Heart right ventricle (tissue), 16 donors: ENCODE data around the gene ANP32B. TPM values are rescaled to one million over a fixed set of nuclear protein-coding genes. Genes with fewer than 3 reads are reported as not detected.
A peak's percentile ranks its signal among the peaks of the same experiment; 100 is the strongest.

Source experiments
- ATAC-seq, 8 donors: fragments of 200-7000 bp; cut with Tn5 transposase; one replicate each; pipeline ENCODE4 v1.9.1; 2020; ENCODE audit warnings: mild to moderate bottlenecking in 8 of 8, moderate library complexity in 8 of 8, moderate number of reproducible peaks in 1 of 8
- DNase-seq, 2 donors: peaks; one replicate each; pipeline ENCODE4 v3.0.0-alpha.2; 2020
- H3K27ac ChIP-seq, 10 donors: fragments of 200-600 bp; sonication (generic) in 2 of 10; one replicate each; pipeline versions ENCODE4 v1.5.0 to v1.8.0; 2020 to 2022; ENCODE audit warnings: mild to moderate bottlenecking in 3 of 10
- H3K27me3 ChIP-seq, 7 donors: fragments of 200-600 bp; one replicate each; pipeline ENCODE4 v1.8.0; 2021 to 2022; ENCODE audit warnings: mild to moderate bottlenecking in 2 of 7
- H3K36me3 ChIP-seq, 9 donors: fragments of 200-600 bp; sonication (generic) in 1 of 9; one replicate each; pipeline versions ENCODE4 v1.5.0 to v1.8.0; 2020 to 2022; ENCODE audit warnings: mild to moderate bottlenecking in 2 of 9
- H3K4me1 ChIP-seq, 9 donors: fragments of 200-600 bp; sonication (generic) in 1 of 9; one replicate each; pipeline versions ENCODE4 v1.5.0 to v1.8.0; 2020 to 2022; ENCODE audit warnings: mild to moderate bottlenecking in 4 of 9
- H3K4me3 ChIP-seq, 10 donors: fragments of 200-600 bp; sonication (generic) in 2 of 10; one replicate each; pipeline versions ENCODE4 v1.5.0 to v1.8.0; 2020 to 2022; ENCODE audit warnings: mild to moderate bottlenecking in 7 of 10, moderate library complexity in 2 of 10
- H3K9me3 ChIP-seq, 11 donors: fragments of 200-600 bp in 10 of 11; sonication (generic) in 2 of 11; one replicate each; pipeline versions ENCODE4 v1.5.0 to v1.8.0; 2013 to 2022; ENCODE audit warnings: mild to moderate bottlenecking in 2 of 11, control low read depth in 1 of 11, moderate library complexity in 1 of 11
- CTCF ChIP-seq, 9 donors: fragments of 200-600 bp; sonication (generic) in 2 of 9; IDR thresholded peaks; one replicate each; pipeline versions ENCODE4 v1.5.0 to v1.8.0; 2021 to 2022; ENCODE audit warnings: antibody characterized with exemption in 9 of 9, mild to moderate bottlenecking in 5 of 9, moderate library complexity in 1 of 9
- WGBS, 2 donors: extraction: QIAGEN DNeasy Blood & Tissue Kit; methylation state at CpG; one replicate each; pipeline ENCODE4 v1.1.7; 2013; ENCODE audit warnings: inconsistent platforms in 1 of 2; 5-methylcytosine and 5-hydroxymethylcytosine counted together
- intact Hi-C, 10 donors: fragments of 100-400 bp; cut with DNase I; formaldehyde crosslinking; loops; one replicate each; pipeline versions ENCODE4 v1.11.1 to v1.14.2; 2022
- polyA plus RNA-seq, 2 donors: library from polyadenylated mRNA; stranded (reverse); fragments of 200-250 nt; gene quantifications; one replicate each; pipeline ENCODE4 v1.2.3, GENCODE V29; 2013
- total RNA-seq, 10 donors: library from RNA; stranded (reverse); fragmentation: NEBNext Ultra II Directional in 3 of 10; extraction: Animal tissue kit (Norgen Biotek cat#: 25700) in 3 of 10; gene quantifications; one replicate each; pipeline versions ENCODE4 v1.2.1 to v1.2.4, GENCODE V29; 2021 to 2023
- donor health status: Arrhythmogenic right ventricular cardiomyopathy.
- donor health status: ischemic (EF 13 %, LVEDD 7.1; RV severe dilation, severe dysfunction).
- donor health status: healthy with polysubstance abuse.
- donor health status: DM: no; HTN: yes; CAD: no.
- donor health status: DM: no; HTN: no; CAD: no.
- donor health status: ischemic (EF 25% LVEDD 6.9; RV normal size, moderate dysfunction).
- donor health status: ischemic (EF 25% LVEDD 5.7; RV mildly dilated, moderate dysfunction).
- donor health status: healthy.
- donor health status: DM: yes; HTN: yes; CAD: no.
- donor health status: Ischemic cardiomyopathy.
- donor health status: ischemic (EF 35%, LVEDD 5.7; RV mildly dilated, moderate dysfunction).
- donor health status: nonischemic (EF 11% LVEDD 7.7; RV severe dilation, severe dysfunction).
- donor health status: DM: yes; HTN: yes; CAD: no.
- donor health status: PGD.
- donor health status: ischemic (EF 29% LVEDD 5.4; RV normal size, mild dysfunction).
- donor health status: nonischemic (EF 23%, LVEDD 6.1; RV moderate dilation, normal function).

ANP32B gene
- total and polyA plus RNA-seq, 12 donors, result 48.2 to 69.3 (median 61.2) TPM

GRCh38 chr9:98031169-98031568 lies 48.0 kb downstream of the ANP32B start:
- Histone ChIP-seq H3K9me3 (no peaks in the 10 kb centered on the region), H3K4me1 (peaks cover 0 to 11% (median 6%) of the 10 kb centered on the region in 9 donors), H3K36me3 (no peaks in the 10 kb centered on the region), H3K27me3 (no peaks in the 10 kb centered on the region), H3K27ac (no peak overlapping the region), H3K4me3 (no peak overlapping the region)
- ATAC-seq (no peak), DNase-seq (no peak)
- TF ChIP-seq CTCF (IDR thresholded peaks at IDR 0.05), result no peak
- intact Hi-C loops, result loop anchor here in 6 of 10 donors (5.0 to 10.0 kb wide), 6 partner anchors 46 to 316 kb away; partner anchors contain the start of genes ANP32B (in 3 of the 6), TBC1D2 (in 1 of the 6) and TRMO (in 1 of the 6)

GRCh38 chr9:98031935-98032334 lies 48.8 kb downstream of the ANP32B start:
- 82 to 97% methylated on average over 1 of the region's 1 CpG for WGBS, 2 donors
- Histone ChIP-seq H3K9me3 (no peaks in the 10 kb centered on the region), H3K27me3 (no peaks in the 10 kb centered on the region), H3K4me3 (no peak overlapping the region), H3K4me1 (peaks cover 0 to 12% (median 6%) of the 10 kb centered on the region in 9 donors), H3K36me3 (no peaks in the 10 kb centered on the region), H3K27ac (no peak overlapping the region)
- intact Hi-C loops, result loop anchor here in 6 of 10 donors (5.0 to 10.0 kb wide), 6 partner anchors 47 to 317 kb away; partner anchors contain the start of genes ANP32B (in 3 of the 6), TBC1D2 (in 1 of the 6) and TRMO (in 1 of the 6)
- ATAC-seq, result no peak
- no peak for DNase-seq
- no peak for TF ChIP-seq CTCF (IDR thresholded peaks at IDR 0.05)

- peaks cover 0 to 22% (median 15%) of the 10 kb centered on the region in 9 donors for H3K4me1 ChIP-seq
- TF ChIP-seq CTCF (IDR thresholded peaks at IDR 0.05), result peak; percentile 69 to 92 (median 89)
- no peaks in the 10 kb centered on the region for H3K9me3 ChIP-seq
- H3K27me3 ChIP-seq, result no peaks in the 10 kb centered on the region
- peak overlapping the region in 3 of 10 donors; percentile 7 to 22 (median 22) for H3K4me3 ChIP-seq
- 39 to 42% methylated on average over 20 of the region's 20 CpGs for whole genome bisulfite sequencing, 2 donors
- intact Hi-C loops, result loop anchor here in 9 of 10 donors (1.0 to 10.0 kb wide), 12 partner anchors 48 to 320 kb away; partner anchors contain the start of genes ANP32B (in 7 of the 9), TRMO (in 5 of the 9) and TBC1D2 (in 1 of the 9)
- H3K36me3 ChIP-seq, result no peaks in the 10 kb centered on the region
- DNase-seq, result peak; percentile 75 to 88
- H3K27ac ChIP-seq, result no peak overlapping the region
- ATAC-seq, result peak; percentile 80 to 92 (median 86)
Measured at GRCh38 chr9:98034593-98035546, 51.7 kb downstream of the ANP32B start.

- H3K4me3 ChIP-seq, result no peak overlapping the region
- H3K9me3 ChIP-seq, result no peaks in the 10 kb centered on the region
- DNase-seq, result peak; percentile 41 to 48
- peaks cover 0 to 22% (median 15%) of the 10 kb centered on the region in 9 donors for H3K4me1 ChIP-seq
- peak; percentile 82 to 95 (median 90) for ATAC-seq
- H3K36me3 ChIP-seq, result no peaks in the 10 kb centered on the region
- intact Hi-C loops, result loop anchor here in 7 of 10 donors (5.0 to 10.0 kb wide), 6 partner anchors 53 to 323 kb away; partner anchors contain the start of genes ANP32B (in 4 of the 7), TRMO (in 2 of the 7) and TBC1D2 (in 1 of the 7)
- TF ChIP-seq CTCF (IDR thresholded peaks at IDR 0.05), result no peak
- H3K27ac ChIP-seq, result peak overlapping the region in 6 of 10 donors; percentile 25 to 60 (median 48)
- H3K27me3 ChIP-seq, result peaks cover 0 to 2% (median 0%) of the 10 kb centered on the region in 7 donors
Measured at GRCh38 chr9:98037357-98037756, 54.2 kb downstream of the ANP32B start.
